Dedifferentiated amniotic fluid mesenchymal stem cell (primary cell): Measurements from ENCODE around the gene SH3RF2.
"Not testable (repeated sequence)": the region's sequence is repeated elsewhere in the genome, so short reads cannot be mapped to it uniquely, and the experiment has no call there.

Experiments
- DNase-seq: peaks from one replicate; pipeline ENCODE4 v3.0.0-alpha.2; 2016; ENCODE audit errors: extremely low spot score

SH3RF2 gene

GRCh38 chr5:145949474-145949873 lies 13.1 kb downstream of the SH3RF2 start:
- no peak for DNase-seq

- DNase-seq = no peak
These were observed 14.7 kb downstream of the SH3RF2 start for GRCh38 chr5:145951071-145951470.

- DNase-seq = no peak
These were observed 16.8 kb downstream of the SH3RF2 start for GRCh38 chr5:145953202-145953601.

- DNase-seq = not testable (repeated sequence)
These were observed 17.8 kb downstream of the SH3RF2 start for GRCh38 chr5:145954140-145954539.

- DNase-seq = no peak
These were observed 21.0 kb downstream of the SH3RF2 start for GRCh38 chr5:145957388-145957787.

- no peak for DNase-seq
These were observed 22.1 kb downstream of the SH3RF2 start for GRCh38 chr5:145958436-145958835.

GRCh38 chr5:145960166-145960565 lies 23.8 kb downstream of the SH3RF2 start:
- peak; percentile 24 for DNase-seq

- DNase-seq = peak; percentile 16
These were observed 24.6 kb downstream of the SH3RF2 start for GRCh38 chr5:145960848-145961600.

GRCh38 chr5:145962001-145962400 lies 25.6 kb downstream of the SH3RF2 start:
- no peak for DNase-seq

GRCh38 chr5:145964008-145964407 lies 27.6 kb downstream of the SH3RF2 start:
- DNase-seq = not testable (repeated sequence)

- no peak for DNase-seq
These were observed 29.4 kb downstream of the SH3RF2 start for GRCh38 chr5:145965804-145966203.

GRCh38 chr5:145967296-145967695 lies 30.9 kb downstream of the SH3RF2 start:
- no peak for DNase-seq

- no peak for DNase-seq
These were observed 32.8 kb downstream of the SH3RF2 start for GRCh38 chr5:145968970-145969713.

GRCh38 chr5:145969714-145970092 lies 33.3 kb downstream of the SH3RF2 start:
- no peak for DNase-seq

GRCh38 chr5:145971108-145971507 lies 34.7 kb downstream of the SH3RF2 start:
- no peak for DNase-seq

- no peak for DNase-seq
These were observed 35.3 kb downstream of the SH3RF2 start for GRCh38 chr5:145971701-145972100.

GRCh38 chr5:145975001-145975360 lies 38.6 kb downstream of the SH3RF2 start:
- DNase-seq = no peak

- peak; percentile 25 for DNase-seq
These were observed 39.1 kb downstream of the SH3RF2 start for GRCh38 chr5:145975361-145976066.

GRCh38 chr5:145976431-145977155 lies 40.2 kb downstream of the SH3RF2 start:
- no peak for DNase-seq

GRCh38 chr5:145978171-145978570 lies 41.8 kb downstream of the SH3RF2 start:
- no peak for DNase-seq

GRCh38 chr5:145978708-145979107 lies 42.3 kb downstream of the SH3RF2 start:
- no peak for DNase-seq
